Trophoblast cell (in vitro differentiated cells and primary cell): Measurements from ENCODE around the gene AHSG.

ENCODE experiments used
- DNase-seq, 2 donors: peaks; one replicate each; pipeline ENCODE4 v3.0.0-alpha.2; 2016
- H2AFZ ChIP-seq: 2 replicates; pipeline ENCODE4 v1.6.1; 2013; ENCODE audit warnings: low read length, moderate library complexity, mild to moderate bottlenecking; ENCODE audit not compliant: insufficient read depth, poor library complexity
- H2AK5ac ChIP-seq: 2 replicates; pipeline ENCODE4 v1.6.1; 2013; ENCODE audit warnings: mild to moderate bottlenecking, low read length
- H2BK120ac ChIP-seq: 2 replicates; pipeline ENCODE4 v1.6.1; 2013; ENCODE audit warnings: low read length, mild to moderate bottlenecking, moderate library complexity; ENCODE audit not compliant: insufficient read depth, poor library complexity
- H2BK12ac ChIP-seq: 2 replicates; pipeline ENCODE4 v1.6.1; 2013; ENCODE audit warnings: mild to moderate bottlenecking, low read length, moderate library complexity
- H2BK5ac ChIP-seq: 2 replicates; pipeline ENCODE4 v1.6.1; 2013; ENCODE audit warnings: low read length, low read depth, moderate library complexity, mild to moderate bottlenecking; ENCODE audit not compliant: poor library complexity
- H3K14ac ChIP-seq: 2 replicates; pipeline ENCODE4 v1.6.1; 2013; ENCODE audit warnings: mild to moderate bottlenecking, low read length
- H3K18ac ChIP-seq: 2 replicates; pipeline ENCODE4 v1.6.1; 2013; ENCODE audit warnings: mild to moderate bottlenecking, low read length
- H3K23ac ChIP-seq: 2 replicates; pipeline ENCODE4 v1.6.1; 2013; ENCODE audit warnings: low read length
- H3K27ac ChIP-seq: 2 replicates; pipeline ENCODE4 v1.5.1; 2013; ENCODE audit warnings: low read depth, mild to moderate bottlenecking, inconsistent platforms, low read length, moderate library complexity
- H3K27me3 ChIP-seq: 2 replicates; pipeline ENCODE4 v1.6.1; 2013; ENCODE audit warnings: inconsistent platforms, mild to moderate bottlenecking, low read length, moderate library complexity; ENCODE audit not compliant: insufficient read depth
- H3K36me3 ChIP-seq, 2 experiments: 1 replicate in 1 of 2; 2 replicates in 1 of 2; pipeline ENCODE4 v1.6.1; 2013; ENCODE audit warnings: low read length in 2 of 2, mild to moderate bottlenecking in 2 of 2, moderate library complexity in 1 of 2; ENCODE audit not compliant: insufficient read depth in 2 of 2, control insufficient read depth in 1 of 2
- H3K4ac ChIP-seq: 2 replicates; pipeline ENCODE4 v1.6.1; 2013; ENCODE audit warnings: low read depth, mild to moderate bottlenecking, low read length, moderate library complexity
- H3K4me1 ChIP-seq, 2 experiments: 1 replicate in 1 of 2; 2 replicates in 1 of 2; pipeline ENCODE4 v1.6.1; 2013; ENCODE audit warnings: low read length in 2 of 2, mild to moderate bottlenecking in 2 of 2, moderate library complexity in 1 of 2; ENCODE audit not compliant: insufficient read depth in 2 of 2, control insufficient read depth in 1 of 2
- H3K4me2 ChIP-seq: 2 replicates; pipeline ENCODE4 v1.6.1; 2013; ENCODE audit warnings: inconsistent platforms, mild to moderate bottlenecking, low read length, moderate library complexity
- H3K4me3 ChIP-seq: 2 replicates; pipeline ENCODE4 v1.5.1; 2013; ENCODE audit warnings: mild to moderate bottlenecking, low read depth, low read length, inconsistent platforms
- H3K79me1 ChIP-seq: one replicate; pipeline ENCODE4 v1.6.1; 2013; ENCODE audit warnings: low read length
- H3K79me2 ChIP-seq: 2 replicates; pipeline ENCODE4 v1.6.1; 2013; ENCODE audit warnings: low read length, mild to moderate bottlenecking; ENCODE audit not compliant: control insufficient read depth, insufficient read depth, poor library complexity
- H3K9ac ChIP-seq: 2 replicates; pipeline ENCODE4 v1.6.1; 2013; ENCODE audit warnings: mild to moderate bottlenecking, low read length
- H3K9me3 ChIP-seq: 2 replicates; pipeline ENCODE4 v1.6.1; 2013; ENCODE audit warnings: low read depth, mild to moderate bottlenecking, control low read depth, inconsistent platforms, low read length; ENCODE audit not compliant: insufficient read depth
- H4K12ac ChIP-seq: 2 replicates; pipeline ENCODE4 v1.6.1; 2013; ENCODE audit warnings: low read depth, mild to moderate bottlenecking, low read length, moderate library complexity
- H4K8ac ChIP-seq: 2 replicates; pipeline ENCODE4 v1.6.1; 2013; ENCODE audit warnings: low read depth, mild to moderate bottlenecking, low read length, moderate library complexity
- H4K91ac ChIP-seq: one replicate; pipeline ENCODE4 v1.6.1; 2013; ENCODE audit warnings: low read depth, mild to moderate bottlenecking, low read length, moderate library complexity
- WGBS: extraction: QIAGEN DNeasy Blood & Tissue Kit; methylation state at CpG from one replicate; pipeline ENCODE4 v1.1.7; 2013; ENCODE audit warnings: missing lambda C conversion rate; ENCODE audit not compliant: insufficient read length, insufficient coverage; ENCODE audit errors: extremely low coverage; 5-methylcytosine and 5-hydroxymethylcytosine counted together

AHSG gene

DNA sequence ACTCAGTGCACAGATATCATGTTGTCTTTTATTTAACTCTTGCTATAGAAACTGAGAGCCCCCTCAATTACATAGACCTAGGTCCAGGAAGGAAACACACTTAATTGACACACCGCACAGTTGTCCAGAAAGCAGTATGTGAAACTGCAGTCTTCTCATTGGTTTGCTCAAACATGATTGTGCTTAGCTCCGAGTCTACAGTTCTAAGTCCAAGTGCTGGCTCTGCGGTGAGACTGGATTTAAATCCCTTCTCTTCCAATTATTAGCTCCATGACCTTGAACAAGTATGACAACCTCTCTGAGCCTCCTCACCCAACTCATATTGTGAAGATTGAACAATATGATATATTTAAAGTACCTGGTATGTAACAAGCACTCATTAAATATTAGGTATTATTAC lies 19.0 kb upstream of the AHSG start:
- H3K18ac ChIP-seq, result no peak overlapping the region
- H2AFZ ChIP-seq, result no peak overlapping the region
- no peak overlapping the region for H3K27ac ChIP-seq
- peaks cover 2% of the 10 kb centered on the region for H3K79me1 ChIP-seq
- no peak overlapping the region for H3K9ac ChIP-seq
- H3K4me2 ChIP-seq, result no peak overlapping the region
- DNase-seq, result no peak
- no peaks in the 10 kb centered on the region for H3K9me3 ChIP-seq
- H2BK12ac ChIP-seq, result peak overlapping the region; percentile 56
- H3K27me3 ChIP-seq, result no peaks in the 10 kb centered on the region
- no peak overlapping the region for H2BK5ac ChIP-seq
- no peak overlapping the region for H4K8ac ChIP-seq
- H3K4ac ChIP-seq, result no peak overlapping the region
- H3K23ac ChIP-seq, result no peak overlapping the region
- no peak overlapping the region for H4K12ac ChIP-seq
- no CpG with 5 or more reads among the region's 3 CpGs for WGBS
- no peak overlapping the region for H2AK5ac ChIP-seq
- no peak overlapping the region for H4K91ac ChIP-seq
- H3K4me1 ChIP-seq, result peaks cover 11 to 14% of the 10 kb centered on the region in 2 experiments
- no peak overlapping the region for H2BK120ac ChIP-seq
- no peak overlapping the region for H3K14ac ChIP-seq
- no peak overlapping the region for H3K4me3 ChIP-seq
- no peaks in the 10 kb centered on the region for H3K79me2 ChIP-seq
- no peaks in the 10 kb centered on the region for H3K36me3 ChIP-seq

DNA sequence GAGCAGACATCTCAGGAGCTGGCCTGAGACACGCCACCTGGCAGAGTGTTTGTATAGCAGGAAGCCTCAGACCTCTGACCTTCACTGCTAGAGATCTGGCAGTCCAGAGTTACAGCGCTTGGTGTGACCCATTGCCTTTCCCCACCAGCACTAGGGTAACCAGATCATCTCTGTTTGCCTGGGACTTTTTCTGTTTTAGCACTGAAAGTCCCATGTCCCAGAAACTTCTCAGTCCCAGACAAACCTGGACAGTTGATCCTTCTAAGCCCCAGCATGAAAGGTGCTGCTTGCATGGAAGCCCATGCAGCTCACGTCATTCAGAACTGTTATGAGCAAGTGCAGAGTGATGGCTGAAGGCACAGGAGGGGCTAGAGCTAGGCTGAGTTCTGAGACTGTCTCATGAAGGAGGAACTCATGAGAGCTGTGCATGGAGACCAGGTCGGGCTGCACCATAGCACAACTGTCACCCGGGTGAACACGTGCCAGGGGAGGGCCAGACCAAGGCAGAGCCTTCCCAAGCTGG lies 18.2 kb upstream of the AHSG start:
- Histone ChIP-seq H2AK5ac (no peak overlapping the region), H3K27me3 (no peaks in the 10 kb centered on the region), H4K91ac (no peak overlapping the region), H3K14ac (no peak overlapping the region), H3K9me3 (no peaks in the 10 kb centered on the region), H3K4me1 (peaks cover 11 to 14% of the 10 kb centered on the region in 2 experiments), H4K12ac (no peak overlapping the region), H2AFZ (no peak overlapping the region), H2BK12ac (no peak overlapping the region), H2BK5ac (no peak overlapping the region), H3K18ac (no peak overlapping the region), H3K4me3 (no peak overlapping the region), H3K79me1 (peaks cover 2% of the 10 kb centered on the region), H2BK120ac (no peak overlapping the region), H3K4ac (no peak overlapping the region), H3K36me3 (no peaks in the 10 kb centered on the region), H3K4me2 (no peak overlapping the region), H4K8ac (no peak overlapping the region), H3K79me2 (no peaks in the 10 kb centered on the region), H3K9ac (no peak overlapping the region), H3K23ac (no peak overlapping the region), H3K27ac (no peak overlapping the region)
- no peak for DNase-seq
- no CpG with 5 or more reads among the region's 6 CpGs for WGBS

DNA sequence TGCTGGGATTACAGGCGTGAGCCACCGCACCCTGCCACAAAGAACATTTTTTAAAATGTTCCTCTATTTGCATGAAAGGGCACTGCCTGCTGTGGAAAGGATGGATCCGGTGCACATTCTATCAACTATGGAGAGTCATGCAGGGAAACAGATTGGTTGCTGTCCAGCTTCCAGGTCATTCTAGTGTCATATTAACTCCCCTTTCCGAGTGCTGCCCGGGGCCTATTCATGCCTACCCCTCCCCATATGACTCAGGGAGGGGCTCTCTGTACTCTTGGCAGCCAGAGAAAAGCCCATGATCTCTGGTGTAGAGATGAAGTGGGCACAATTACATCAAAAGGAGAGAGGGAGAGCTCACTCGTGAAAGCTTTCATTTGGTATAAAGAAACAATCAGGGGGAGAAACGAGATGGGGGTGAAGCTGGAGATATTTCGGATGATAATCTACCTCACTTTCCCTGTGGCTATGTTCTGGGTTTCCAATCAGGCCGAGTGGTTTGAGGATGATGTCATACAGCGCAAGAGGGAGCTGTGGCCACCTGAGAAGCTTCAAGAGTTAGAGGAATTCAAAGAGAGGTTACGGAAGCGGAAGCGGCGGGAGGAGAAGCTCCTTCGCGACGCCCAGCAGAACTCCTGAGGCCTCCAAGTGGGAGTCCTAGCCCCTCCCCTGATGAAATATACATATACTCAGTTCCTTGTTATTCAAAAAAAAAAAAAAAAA lies 16.1 kb upstream of the AHSG start:
- H3K9ac ChIP-seq, result no peak overlapping the region
- H3K9me3 ChIP-seq, result no peaks in the 10 kb centered on the region
- no peak overlapping the region for H3K27ac ChIP-seq
- H2AK5ac ChIP-seq, result no peak overlapping the region
- peak overlapping the region; percentile 86 for H2AFZ ChIP-seq
- H3K4me2 ChIP-seq, result peak overlapping the region; percentile 48
- no peaks in the 10 kb centered on the region for H3K79me2 ChIP-seq
- no peaks in the 10 kb centered on the region for H3K27me3 ChIP-seq
- WGBS, result no CpG with 5 or more reads among the region's 17 CpGs
- H2BK12ac ChIP-seq, result peak overlapping the region; percentile 43
- H4K91ac ChIP-seq, result peak overlapping the region; percentile 71
- peak overlapping the region; percentile 24 for H2BK120ac ChIP-seq
- peak; percentile 49 to 72 for DNase-seq
- peak overlapping the region; percentile 40 for H3K18ac ChIP-seq
- no peaks in the 10 kb centered on the region for H3K36me3 ChIP-seq
- no peak overlapping the region for H3K23ac ChIP-seq
- no peak overlapping the region for H3K4ac ChIP-seq
- peak overlapping the region; percentile 40 for H4K8ac ChIP-seq
- no peak overlapping the region for H2BK5ac ChIP-seq
- H3K4me3 ChIP-seq, result no peak overlapping the region
- H4K12ac ChIP-seq, result no peak overlapping the region
- H3K14ac ChIP-seq, result no peak overlapping the region
- H3K4me1 ChIP-seq, result peaks cover 11 to 14% of the 10 kb centered on the region in 2 experiments
- H3K79me1 ChIP-seq, result peaks cover 2% of the 10 kb centered on the region

DNA sequence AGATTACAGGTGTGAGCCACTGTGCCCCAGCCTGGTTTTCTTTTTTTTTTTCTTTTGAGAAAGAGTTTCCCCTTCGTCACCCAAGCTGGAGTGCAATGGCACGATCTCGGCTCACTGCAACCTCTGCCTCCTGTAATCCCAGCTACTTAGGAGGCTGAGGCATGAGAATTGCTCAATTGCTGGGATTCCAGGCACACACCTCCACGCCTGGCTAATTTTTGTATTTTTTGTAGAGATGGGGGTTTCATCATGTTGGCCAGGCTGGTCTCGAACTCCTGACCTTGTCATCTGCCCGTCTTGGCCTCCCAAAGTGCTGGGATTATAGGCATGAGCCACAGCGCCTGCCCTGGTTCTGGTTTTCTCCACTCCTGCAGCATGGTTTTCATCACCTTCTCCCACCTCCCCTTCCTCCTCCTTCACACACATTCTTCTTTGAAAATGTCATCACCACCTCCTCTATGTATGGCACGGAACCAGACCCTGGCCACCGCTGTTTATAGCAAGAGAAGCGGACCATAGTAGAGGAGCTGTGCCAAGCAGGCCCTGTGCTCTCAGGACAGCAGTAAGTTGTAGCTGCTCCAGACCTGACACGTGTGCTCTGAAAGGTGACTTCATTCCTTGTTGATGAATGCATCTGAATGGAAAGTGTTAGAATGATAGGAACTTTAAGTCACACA lies 14.6 kb upstream of the AHSG start:
- WGBS, result no CpG with 5 or more reads among the region's 11 CpGs
- H3K23ac ChIP-seq, result no peak overlapping the region
- H2BK120ac ChIP-seq, result no peak overlapping the region
- no peak overlapping the region for H3K4ac ChIP-seq
- H3K36me3 ChIP-seq, result no peaks in the 10 kb centered on the region
- H3K79me2 ChIP-seq, result no peaks in the 10 kb centered on the region
- no peak overlapping the region for H2AFZ ChIP-seq
- no peaks in the 10 kb centered on the region for H3K9me3 ChIP-seq
- H3K79me1 ChIP-seq, result peaks cover 2% of the 10 kb centered on the region
- H2BK5ac ChIP-seq, result no peak overlapping the region
- H3K27ac ChIP-seq, result no peak overlapping the region
- no peak overlapping the region for H4K12ac ChIP-seq
- H3K18ac ChIP-seq, result no peak overlapping the region
- H4K91ac ChIP-seq, result no peak overlapping the region
- H2BK12ac ChIP-seq, result no peak overlapping the region
- H3K4me1 ChIP-seq, result peaks cover 14% of the 10 kb centered on the region in 2 experiments
- H4K8ac ChIP-seq, result no peak overlapping the region
- H3K9ac ChIP-seq, result no peak overlapping the region
- no peak overlapping the region for H3K4me3 ChIP-seq
- H3K27me3 ChIP-seq, result no peaks in the 10 kb centered on the region
- H3K4me2 ChIP-seq, result no peak overlapping the region
- peak; percentile 67 to 79 for DNase-seq
- H2AK5ac ChIP-seq, result no peak overlapping the region
- H3K14ac ChIP-seq, result no peak overlapping the region
